Hepatocyte (in vitro differentiated cells): ENCODE results near the gene MFSD2A.

Experiments used
- CTCF ChIP-seq: fragments of 200-600 bp; sonication (generic); IDR thresholded peaks from 2 replicates; pipeline ENCODE4 v1.5.1; 2016; ENCODE audit warnings: antibody characterized with exemption, mild to moderate bottlenecking; ENCODE audit not compliant: poor library complexity
- EZH2 ChIP-seq: fragments of 200-600 bp; sonication (generic); IDR thresholded peaks from 2 replicates; pipeline ENCODE4 v1.6.1; 2016; ENCODE audit warnings: antibody characterized with exemption, mild to moderate bottlenecking, borderline replicate concordance

GRCh38 chr1:39955547-39956539 is 898 bp downstream of the MFSD2A start:
- TF ChIP-seq CTCF: no peak
- TF ChIP-seq EZH2: no peak
